ENCODE data around the gene RAB26.
"Not testable (repeated sequence)": the region's sequence is repeated elsewhere in the genome, so short reads cannot be mapped to it uniquely, and the experiment has no call there.

DNA sequence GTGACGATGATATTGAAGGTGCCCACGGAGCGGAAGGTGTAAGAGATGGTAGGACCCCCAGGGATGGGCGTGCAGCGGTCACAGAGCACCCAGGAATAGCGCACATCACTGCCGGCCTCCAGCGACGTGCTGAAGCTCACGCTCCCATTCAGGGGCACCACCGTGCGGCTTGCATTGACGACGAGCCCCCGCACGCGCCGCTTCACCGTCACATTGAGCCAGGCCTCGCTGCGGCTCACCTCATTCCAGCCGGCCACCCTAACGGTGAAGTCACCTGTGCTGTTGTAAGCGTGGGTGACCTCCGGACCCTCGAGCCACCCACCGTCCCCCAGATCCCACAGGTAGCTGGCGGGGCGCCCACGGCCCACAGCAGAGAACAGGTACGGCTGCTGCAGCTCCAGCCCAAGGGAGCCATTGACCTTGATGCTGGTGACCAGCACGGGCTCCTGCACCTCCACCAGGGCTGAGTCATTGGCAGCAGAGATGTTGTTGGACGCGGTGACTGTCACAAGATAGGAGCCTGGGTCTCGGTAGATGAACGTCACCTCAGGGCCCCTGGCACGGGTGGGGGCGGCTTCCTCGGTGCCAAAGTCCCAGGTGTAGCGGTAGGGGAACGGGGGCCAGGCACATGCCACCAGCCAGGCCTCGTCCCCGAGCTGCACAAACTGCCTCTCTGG, 38.0 kb upstream of the RAB26 start:
- TF ChIP-seq, protein P1, sequence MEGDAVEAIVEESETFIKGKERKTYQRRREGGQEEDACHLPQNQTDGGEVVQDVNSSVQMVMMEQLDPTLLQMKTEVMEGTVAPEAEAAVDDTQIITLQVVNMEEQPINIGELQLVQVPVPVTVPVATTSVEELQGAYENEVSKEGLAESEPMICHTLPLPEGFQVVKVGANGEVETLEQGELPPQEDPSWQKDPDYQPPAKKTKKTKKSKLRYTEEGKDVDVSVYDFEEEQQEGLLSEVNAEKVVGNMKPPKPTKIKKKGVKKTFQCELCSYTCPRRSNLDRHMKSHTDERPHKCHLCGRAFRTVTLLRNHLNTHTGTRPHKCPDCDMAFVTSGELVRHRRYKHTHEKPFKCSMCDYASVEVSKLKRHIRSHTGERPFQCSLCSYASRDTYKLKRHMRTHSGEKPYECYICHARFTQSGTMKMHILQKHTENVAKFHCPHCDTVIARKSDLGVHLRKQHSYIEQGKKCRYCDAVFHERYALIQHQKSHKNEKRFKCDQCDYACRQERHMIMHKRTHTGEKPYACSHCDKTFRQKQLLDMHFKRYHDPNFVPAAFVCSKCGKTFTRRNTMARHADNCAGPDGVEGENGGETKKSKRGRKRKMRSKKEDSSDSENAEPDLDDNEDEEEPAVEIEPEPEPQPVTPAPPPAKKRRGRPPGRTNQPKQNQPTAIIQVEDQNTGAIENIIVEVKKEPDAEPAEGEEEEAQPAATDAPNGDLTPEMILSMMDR (conservative IDR thresholded peaks at IDR 0.05; ENCODE audit: low read depth in 2 of 2), result not testable (repeated sequence)
- TF ChIP-seq EZH2 (IDR thresholded peaks at IDR 0.05; ENCODE audit: low read depth, unreplicated experiment); EZH2phosphoT487 (IDR thresholded peaks at IDR 0.05; ENCODE audit: unreplicated experiment); POLR2AphosphoS5 (IDR thresholded peaks at IDR 0.05; ENCODE audit: low read depth); CREB1 (CRISPR knock-in tag; IDR thresholded peaks at IDR 0.05; ENCODE audit: low read depth); ZNF331 (CRISPR knock-in tag; IDR thresholded peaks at IDR 0.05; ENCODE audit: low read depth); JUNB (IDR thresholded peaks at IDR 0.05; ENCODE audit: unreplicated experiment); ZNF114 (CRISPR knock-in tag; IDR thresholded peaks at IDR 0.05); NANOG (IDR thresholded peaks at IDR 0.05; ENCODE audit: borderline replicate concordance); STAT1 (IDR thresholded peaks at IDR 0.05; ENCODE audit: unreplicated experiment): not testable (repeated sequence)
- TF ChIP-seq, protein P2, sequence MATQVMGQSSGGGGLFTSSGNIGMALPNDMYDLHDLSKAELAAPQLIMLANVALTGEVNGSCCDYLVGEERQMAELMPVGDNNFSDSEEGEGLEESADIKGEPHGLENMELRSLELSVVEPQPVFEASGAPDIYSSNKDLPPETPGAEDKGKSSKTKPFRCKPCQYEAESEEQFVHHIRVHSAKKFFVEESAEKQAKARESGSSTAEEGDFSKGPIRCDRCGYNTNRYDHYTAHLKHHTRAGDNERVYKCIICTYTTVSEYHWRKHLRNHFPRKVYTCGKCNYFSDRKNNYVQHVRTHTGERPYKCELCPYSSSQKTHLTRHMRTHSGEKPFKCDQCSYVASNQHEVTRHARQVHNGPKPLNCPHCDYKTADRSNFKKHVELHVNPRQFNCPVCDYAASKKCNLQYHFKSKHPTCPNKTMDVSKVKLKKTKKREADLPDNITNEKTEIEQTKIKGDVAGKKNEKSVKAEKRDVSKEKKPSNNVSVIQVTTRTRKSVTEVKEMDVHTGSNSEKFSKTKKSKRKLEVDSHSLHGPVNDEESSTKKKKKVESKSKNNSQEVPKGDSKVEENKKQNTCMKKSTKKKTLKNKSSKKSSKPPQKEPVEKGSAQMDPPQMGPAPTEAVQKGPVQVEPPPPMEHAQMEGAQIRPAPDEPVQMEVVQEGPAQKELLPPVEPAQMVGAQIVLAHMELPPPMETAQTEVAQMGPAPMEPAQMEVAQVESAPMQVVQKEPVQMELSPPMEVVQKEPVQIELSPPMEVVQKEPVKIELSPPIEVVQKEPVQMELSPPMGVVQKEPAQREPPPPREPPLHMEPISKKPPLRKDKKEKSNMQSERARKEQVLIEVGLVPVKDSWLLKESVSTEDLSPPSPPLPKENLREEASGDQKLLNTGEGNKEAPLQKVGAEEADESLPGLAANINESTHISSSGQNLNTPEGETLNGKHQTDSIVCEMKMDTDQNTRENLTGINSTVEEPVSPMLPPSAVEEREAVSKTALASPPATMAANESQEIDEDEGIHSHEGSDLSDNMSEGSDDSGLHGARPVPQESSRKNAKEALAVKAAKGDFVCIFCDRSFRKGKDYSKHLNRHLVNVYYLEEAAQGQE (IDR thresholded peaks at IDR 0.05; ENCODE audit: unreplicated experiment), result not testable (repeated sequence)
- TF ChIP-seq, protein P3, sequence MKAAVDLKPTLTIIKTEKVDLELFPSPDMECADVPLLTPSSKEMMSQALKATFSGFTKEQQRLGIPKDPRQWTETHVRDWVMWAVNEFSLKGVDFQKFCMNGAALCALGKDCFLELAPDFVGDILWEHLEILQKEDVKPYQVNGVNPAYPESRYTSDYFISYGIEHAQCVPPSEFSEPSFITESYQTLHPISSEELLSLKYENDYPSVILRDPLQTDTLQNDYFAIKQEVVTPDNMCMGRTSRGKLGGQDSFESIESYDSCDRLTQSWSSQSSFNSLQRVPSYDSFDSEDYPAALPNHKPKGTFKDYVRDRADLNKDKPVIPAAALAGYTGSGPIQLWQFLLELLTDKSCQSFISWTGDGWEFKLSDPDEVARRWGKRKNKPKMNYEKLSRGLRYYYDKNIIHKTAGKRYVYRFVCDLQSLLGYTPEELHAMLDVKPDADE (IDR thresholded peaks at IDR 0.05), result not testable (repeated sequence)
- TF ChIP-seq, protein P4, sequence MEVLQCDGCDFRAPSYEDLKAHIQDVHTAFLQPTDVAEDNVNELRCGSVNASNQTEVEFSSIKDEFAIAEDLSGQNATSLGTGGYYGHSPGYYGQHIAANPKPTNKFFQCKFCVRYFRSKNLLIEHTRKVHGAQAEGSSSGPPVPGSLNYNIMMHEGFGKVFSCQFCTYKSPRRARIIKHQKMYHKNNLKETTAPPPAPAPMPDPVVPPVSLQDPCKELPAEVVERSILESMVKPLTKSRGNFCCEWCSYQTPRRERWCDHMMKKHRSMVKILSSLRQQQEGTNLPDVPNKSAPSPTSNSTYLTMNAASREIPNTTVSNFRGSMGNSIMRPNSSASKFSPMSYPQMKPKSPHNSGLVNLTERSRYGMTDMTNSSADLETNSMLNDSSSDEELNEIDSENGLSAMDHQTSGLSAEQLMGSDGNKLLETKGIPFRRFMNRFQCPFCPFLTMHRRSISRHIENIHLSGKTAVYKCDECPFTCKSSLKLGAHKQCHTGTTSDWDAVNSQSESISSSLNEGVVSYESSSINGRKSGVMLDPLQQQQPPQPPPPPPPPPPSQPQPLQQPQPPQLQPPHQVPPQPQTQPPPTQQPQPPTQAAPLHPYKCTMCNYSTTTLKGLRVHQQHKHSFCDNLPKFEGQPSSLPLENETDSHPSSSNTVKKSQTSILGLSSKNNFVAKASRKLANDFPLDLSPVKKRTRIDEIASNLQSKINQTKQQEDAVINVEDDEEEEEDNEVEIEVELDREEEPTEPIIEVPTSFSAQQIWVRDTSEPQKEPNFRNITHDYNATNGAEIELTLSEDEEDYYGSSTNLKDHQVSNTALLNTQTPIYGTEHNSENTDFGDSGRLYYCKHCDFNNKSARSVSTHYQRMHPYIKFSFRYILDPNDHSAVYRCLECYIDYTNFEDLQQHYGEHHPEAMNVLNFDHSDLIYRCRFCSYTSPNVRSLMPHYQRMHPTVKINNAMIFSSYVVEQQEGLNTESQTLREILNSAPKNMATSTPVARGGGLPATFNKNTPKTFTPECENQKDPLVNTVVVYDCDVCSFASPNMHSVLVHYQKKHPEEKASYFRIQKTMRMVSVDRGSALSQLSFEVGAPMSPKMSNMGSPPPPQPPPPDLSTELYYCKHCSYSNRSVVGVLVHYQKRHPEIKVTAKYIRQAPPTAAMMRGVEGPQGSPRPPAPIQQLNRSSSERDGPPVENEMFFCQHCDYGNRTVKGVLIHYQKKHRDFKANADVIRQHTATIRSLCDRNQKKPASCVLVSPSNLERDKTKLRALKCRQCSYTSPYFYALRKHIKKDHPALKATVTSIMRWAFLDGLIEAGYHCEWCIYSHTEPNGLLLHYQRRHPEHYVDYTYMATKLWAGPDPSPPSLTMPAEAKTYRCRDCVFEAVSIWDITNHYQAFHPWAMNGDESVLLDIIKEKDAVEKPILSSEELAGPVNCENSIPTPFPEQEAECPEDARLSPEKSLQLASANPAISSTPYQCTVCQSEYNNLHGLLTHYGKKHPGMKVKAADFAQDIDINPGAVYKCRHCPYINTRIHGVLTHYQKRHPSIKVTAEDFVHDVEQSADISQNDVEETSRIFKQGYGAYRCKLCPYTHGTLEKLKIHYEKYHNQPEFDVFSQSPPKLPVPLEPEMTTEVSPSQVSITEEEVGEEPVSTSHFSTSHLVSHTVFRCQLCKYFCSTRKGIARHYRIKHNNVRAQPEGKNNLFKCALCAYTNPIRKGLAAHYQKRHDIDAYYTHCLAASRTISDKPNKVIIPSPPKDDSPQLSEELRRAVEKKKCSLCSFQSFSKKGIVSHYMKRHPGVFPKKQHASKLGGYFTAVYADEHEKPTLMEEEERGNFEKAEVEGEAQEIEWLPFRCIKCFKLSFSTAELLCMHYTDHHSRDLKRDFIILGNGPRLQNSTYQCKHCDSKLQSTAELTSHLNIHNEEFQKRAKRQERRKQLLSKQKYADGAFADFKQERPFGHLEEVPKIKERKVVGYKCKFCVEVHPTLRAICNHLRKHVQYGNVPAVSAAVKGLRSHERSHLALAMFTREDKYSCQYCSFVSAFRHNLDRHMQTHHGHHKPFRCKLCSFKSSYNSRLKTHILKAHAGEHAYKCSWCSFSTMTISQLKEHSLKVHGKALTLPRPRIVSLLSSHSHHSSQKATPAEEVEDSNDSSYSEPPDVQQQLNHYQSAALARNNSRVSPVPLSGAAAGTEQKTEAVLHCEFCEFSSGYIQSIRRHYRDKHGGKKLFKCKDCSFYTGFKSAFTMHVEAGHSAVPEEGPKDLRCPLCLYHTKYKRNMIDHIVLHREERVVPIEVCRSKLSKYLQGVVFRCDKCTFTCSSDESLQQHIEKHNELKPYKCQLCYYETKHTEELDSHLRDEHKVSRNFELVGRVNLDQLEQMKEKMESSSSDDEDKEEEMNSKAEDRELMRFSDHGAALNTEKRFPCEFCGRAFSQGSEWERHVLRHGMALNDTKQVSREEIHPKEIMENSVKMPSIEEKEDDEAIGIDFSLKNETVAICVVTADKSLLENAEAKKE (CRISPR knock-in tag; IDR thresholded peaks at IDR 0.05), result not testable (repeated sequence)

Data from GM23338 (cell line).